PFSK-1 (cell line): Measurements from ENCODE around the gene TICAM1.

Source experiments
- POLR2AphosphoS5 ChIP-seq: IDR thresholded peaks from 2 replicates; pipeline ENCODE4 v1.6.1; 2012; ENCODE audit warnings: low read depth, mild to moderate bottlenecking, control low read depth, low read length, moderate library complexity
- TF ChIP-seq, protein P1 (sequence below), 2 experiments: IDR thresholded peaks; 2 replicates each; pipeline versions ENCODE4 v1.6.1 to v1.8.0; 2011 to 2012; ENCODE audit warnings: low read depth in 2 of 2, low read length in 2 of 2, control low read depth in 1 of 2, inconsistent platforms in 1 of 2, mild to moderate bottlenecking in 1 of 2, moderate library complexity in 1 of 2; ENCODE audit not compliant: insufficient read depth in 1 of 2

DNA sequence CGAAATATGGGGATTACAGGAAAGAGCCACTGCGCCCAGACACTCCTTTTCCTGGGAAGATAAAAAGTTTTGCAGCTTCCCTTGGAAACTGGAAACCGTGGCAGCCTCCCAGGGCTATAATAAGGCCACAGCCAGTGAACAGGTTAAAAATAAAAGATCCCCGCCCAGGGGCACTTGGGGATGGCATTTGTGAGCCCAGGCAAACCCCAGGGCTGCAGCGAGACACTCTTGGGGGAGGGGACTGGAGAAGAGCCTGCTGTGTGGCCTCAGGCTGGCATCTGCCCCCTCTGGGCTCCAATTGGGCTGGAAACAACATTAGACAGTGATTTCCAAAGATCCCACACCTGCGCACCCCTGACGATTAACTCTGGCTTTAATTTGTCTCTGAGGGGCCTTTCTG is 28.8 kb downstream of the TICAM1 start:
- TF ChIP-seq, protein P1, sequence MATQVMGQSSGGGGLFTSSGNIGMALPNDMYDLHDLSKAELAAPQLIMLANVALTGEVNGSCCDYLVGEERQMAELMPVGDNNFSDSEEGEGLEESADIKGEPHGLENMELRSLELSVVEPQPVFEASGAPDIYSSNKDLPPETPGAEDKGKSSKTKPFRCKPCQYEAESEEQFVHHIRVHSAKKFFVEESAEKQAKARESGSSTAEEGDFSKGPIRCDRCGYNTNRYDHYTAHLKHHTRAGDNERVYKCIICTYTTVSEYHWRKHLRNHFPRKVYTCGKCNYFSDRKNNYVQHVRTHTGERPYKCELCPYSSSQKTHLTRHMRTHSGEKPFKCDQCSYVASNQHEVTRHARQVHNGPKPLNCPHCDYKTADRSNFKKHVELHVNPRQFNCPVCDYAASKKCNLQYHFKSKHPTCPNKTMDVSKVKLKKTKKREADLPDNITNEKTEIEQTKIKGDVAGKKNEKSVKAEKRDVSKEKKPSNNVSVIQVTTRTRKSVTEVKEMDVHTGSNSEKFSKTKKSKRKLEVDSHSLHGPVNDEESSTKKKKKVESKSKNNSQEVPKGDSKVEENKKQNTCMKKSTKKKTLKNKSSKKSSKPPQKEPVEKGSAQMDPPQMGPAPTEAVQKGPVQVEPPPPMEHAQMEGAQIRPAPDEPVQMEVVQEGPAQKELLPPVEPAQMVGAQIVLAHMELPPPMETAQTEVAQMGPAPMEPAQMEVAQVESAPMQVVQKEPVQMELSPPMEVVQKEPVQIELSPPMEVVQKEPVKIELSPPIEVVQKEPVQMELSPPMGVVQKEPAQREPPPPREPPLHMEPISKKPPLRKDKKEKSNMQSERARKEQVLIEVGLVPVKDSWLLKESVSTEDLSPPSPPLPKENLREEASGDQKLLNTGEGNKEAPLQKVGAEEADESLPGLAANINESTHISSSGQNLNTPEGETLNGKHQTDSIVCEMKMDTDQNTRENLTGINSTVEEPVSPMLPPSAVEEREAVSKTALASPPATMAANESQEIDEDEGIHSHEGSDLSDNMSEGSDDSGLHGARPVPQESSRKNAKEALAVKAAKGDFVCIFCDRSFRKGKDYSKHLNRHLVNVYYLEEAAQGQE (IDR thresholded peaks at IDR 0.05; ENCODE audit: insufficient read depth in 1 of 2, low read depth in 2 of 2, low read length in 2 of 2) = no peak
- TF ChIP-seq POLR2AphosphoS5 = no peak
